ENCODE results near the gene ADAMTS17. TPM values are rescaled to one million over a fixed set of nuclear protein-coding genes. Genes with fewer than 3 reads are reported as not detected.

The ADAMTS17 gene
- total RNA-seq, 1 donor from 2014 or later, result 0.99 TPM

DNA sequence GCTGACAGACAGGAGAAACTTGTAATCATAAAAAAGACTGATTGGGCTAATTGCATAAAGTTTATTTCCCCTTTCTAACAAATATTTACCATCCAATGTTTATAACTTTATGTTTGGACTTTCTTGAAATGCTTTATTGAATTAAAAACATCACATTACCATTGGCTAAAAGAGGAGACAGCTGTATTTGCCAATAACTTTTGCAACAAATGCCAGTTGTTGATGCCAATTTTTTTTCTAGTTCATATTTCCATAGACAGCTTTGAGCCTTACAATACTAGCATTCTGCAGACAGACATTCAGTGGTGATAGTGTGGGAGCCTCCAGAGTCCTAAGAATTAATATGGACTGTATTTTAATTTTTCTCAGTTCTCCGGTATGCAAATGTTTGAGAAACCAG is 198.4 kb downstream of the ADAMTS17 start:
- Histone ChIP-seq H3K27ac (replicated peaks) (no peak overlapping the region), H3K27me3 (ENCODE audit: low read depth) (no peaks in the 10 kb centered on the region), H3K4me1 (peaks cover 4% of the 10 kb centered on the region), H3K4me3 (no peak overlapping the region), H3K36me3 (peaks cover 4% of the 10 kb centered on the region), H3K9me3 (replicated peaks) (peaks cover 18% of the 10 kb centered on the region)
- DNase-seq, result no peak
- intact Hi-C loops (cut with micrococcal nuclease), result no loop called here
- TF ChIP-seq CTCF (IDR thresholded peaks at IDR 0.05; ENCODE audit: borderline replicate concordance), result no peak

DNA sequence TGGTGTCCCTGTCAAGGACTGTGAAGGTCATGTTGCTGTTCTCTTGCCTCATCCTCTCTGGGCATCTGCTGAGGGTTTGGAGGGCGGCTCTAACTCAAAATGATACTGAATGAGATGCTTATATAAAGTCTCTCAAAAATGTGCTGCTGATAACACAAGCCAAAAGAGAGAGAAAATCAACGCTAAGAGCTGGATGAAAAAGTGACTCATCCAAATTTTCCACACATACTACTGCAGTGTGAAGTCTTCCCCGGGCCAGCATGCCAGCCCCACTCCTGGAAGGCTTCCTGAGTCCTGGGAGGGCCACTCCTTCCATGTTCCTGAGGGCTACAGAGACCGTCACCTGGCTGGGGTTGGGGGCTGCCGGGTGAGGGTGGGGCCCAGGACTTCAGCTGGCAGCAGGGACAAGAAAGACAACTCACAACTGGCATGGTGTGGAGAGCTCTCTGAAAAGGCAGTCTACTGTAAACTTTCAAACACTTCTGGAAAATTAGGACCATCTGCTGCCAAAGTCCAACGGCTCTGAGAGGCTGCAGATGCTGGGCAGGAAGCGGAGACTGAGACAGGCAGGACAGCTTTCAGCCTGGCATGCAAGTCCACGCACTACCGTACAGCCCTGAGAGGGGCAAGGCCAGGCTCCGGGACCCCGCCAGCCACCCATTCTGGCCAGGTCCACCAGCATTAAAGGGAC is 200.3 kb downstream of the ADAMTS17 start:
- TF ChIP-seq CTCF (IDR thresholded peaks at IDR 0.05; ENCODE audit: borderline replicate concordance), result no peak
- Histone ChIP-seq H3K27ac (replicated peaks) (no peak overlapping the region), H3K27me3 (ENCODE audit: low read depth) (no peaks in the 10 kb centered on the region), H3K36me3 (no peaks in the 10 kb centered on the region), H3K4me3 (no peak overlapping the region), H3K4me1 (peaks cover 4% of the 10 kb centered on the region), H3K9me3 (replicated peaks) (no peaks in the 10 kb centered on the region)
- no peak for DNase-seq
- intact Hi-C loops (cut with micrococcal nuclease), result no loop called here

DNA sequence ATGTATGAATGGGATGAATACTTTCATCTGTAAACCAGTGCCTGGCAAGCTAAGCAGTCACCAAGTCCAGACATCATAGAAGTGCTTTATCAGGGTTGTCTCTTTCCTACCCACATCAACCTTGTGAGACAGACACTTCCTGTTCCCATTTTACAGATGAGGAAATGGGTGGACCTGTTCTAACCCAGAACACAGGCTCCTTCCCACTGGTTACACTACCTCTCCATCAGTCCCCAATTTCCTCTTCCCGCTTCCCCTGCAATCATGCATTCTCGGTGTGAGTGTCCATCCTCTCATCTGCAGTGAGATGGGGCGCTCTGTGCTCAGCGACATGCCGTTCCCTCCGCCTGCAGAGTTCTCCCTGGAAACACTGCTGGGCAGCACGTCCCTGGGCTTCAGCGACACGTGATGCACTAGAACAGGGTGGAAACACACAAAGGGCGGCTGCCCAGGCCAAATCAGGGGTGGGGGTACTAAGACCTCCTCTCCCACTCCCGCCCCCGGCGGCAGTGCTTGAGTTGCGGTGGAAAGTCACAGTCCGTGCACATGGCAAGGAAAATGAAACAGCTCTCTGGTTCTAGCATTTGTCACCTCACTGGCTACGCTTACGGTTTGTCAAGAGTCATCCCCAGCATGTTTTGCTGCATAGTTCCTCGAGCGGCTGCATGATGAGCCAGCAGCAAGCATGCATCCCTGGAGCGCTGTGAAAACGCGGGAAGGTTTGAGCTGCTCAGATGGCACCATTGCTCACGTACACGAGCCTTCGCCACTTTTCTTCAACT is 201.1 kb downstream of the ADAMTS17 start:
- no peaks in the 10 kb centered on the region for H3K27me3 ChIP-seq (ENCODE audit: low read depth)
- DNase-seq, result no peak
- H3K4me1 ChIP-seq, result peaks cover 4% of the 10 kb centered on the region
- intact Hi-C loops (cut with micrococcal nuclease), result no loop called here
- H3K27ac ChIP-seq (replicated peaks), result no peak overlapping the region
- H3K36me3 ChIP-seq, result no peaks in the 10 kb centered on the region
- TF ChIP-seq CTCF (IDR thresholded peaks at IDR 0.05; ENCODE audit: borderline replicate concordance), result no peak
- no peak overlapping the region for H3K4me3 ChIP-seq
- no peaks in the 10 kb centered on the region for H3K9me3 ChIP-seq (replicated peaks)

GRCh38 chr15:100134586-100134985 is 207.2 kb downstream of the ADAMTS17 start:
- no peak overlapping the region for H3K4me3 ChIP-seq
- intact Hi-C loops (cut with micrococcal nuclease), result no loop called here
- TF ChIP-seq CTCF (IDR thresholded peaks at IDR 0.05; ENCODE audit: borderline replicate concordance), result no peak
- H3K4me1 ChIP-seq, result no peaks in the 10 kb centered on the region
- H3K27me3 ChIP-seq (ENCODE audit: low read depth), result no peaks in the 10 kb centered on the region
- H3K36me3 ChIP-seq, result no peaks in the 10 kb centered on the region
- no peak for DNase-seq
- H3K9me3 ChIP-seq (replicated peaks), result no peaks in the 10 kb centered on the region
- no peak overlapping the region for H3K27ac ChIP-seq (replicated peaks)

GRCh38 chr15:100134089-100134583 is 207.6 kb downstream of the ADAMTS17 start:
- DNase-seq, result no peak
- Histone ChIP-seq H3K27ac (replicated peaks) (no peak overlapping the region), H3K4me1 (no peaks in the 10 kb centered on the region), H3K4me3 (no peak overlapping the region), H3K9me3 (replicated peaks) (no peaks in the 10 kb centered on the region), H3K27me3 (ENCODE audit: low read depth) (no peaks in the 10 kb centered on the region), H3K36me3 (no peaks in the 10 kb centered on the region)
- no peak for TF ChIP-seq CTCF (IDR thresholded peaks at IDR 0.05; ENCODE audit: borderline replicate concordance)
- intact Hi-C loops (cut with micrococcal nuclease), result no loop called here
